ENCODE measurements around the gene SLC12A7.

GRCh38 chr5:1063661-1064382, 48.0 kb downstream of the SLC12A7 start:
- TF ChIP-seq, protein P1, sequence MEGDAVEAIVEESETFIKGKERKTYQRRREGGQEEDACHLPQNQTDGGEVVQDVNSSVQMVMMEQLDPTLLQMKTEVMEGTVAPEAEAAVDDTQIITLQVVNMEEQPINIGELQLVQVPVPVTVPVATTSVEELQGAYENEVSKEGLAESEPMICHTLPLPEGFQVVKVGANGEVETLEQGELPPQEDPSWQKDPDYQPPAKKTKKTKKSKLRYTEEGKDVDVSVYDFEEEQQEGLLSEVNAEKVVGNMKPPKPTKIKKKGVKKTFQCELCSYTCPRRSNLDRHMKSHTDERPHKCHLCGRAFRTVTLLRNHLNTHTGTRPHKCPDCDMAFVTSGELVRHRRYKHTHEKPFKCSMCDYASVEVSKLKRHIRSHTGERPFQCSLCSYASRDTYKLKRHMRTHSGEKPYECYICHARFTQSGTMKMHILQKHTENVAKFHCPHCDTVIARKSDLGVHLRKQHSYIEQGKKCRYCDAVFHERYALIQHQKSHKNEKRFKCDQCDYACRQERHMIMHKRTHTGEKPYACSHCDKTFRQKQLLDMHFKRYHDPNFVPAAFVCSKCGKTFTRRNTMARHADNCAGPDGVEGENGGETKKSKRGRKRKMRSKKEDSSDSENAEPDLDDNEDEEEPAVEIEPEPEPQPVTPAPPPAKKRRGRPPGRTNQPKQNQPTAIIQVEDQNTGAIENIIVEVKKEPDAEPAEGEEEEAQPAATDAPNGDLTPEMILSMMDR (conservative IDR thresholded peaks at IDR 0.05) = no peak
- TF ChIP-seq EZH2 (IDR thresholded peaks at IDR 0.05; ENCODE audit: low read depth) = no peak

Data from PC-9 (cell line).